Kidney epithelial cell (primary cell): ENCODE data around the gene GHR. TPM values are rescaled to one million over a fixed set of nuclear protein-coding genes. Genes with fewer than 3 reads are reported as not detected.

Source experiments
- DNase-seq: peaks from one replicate; pipeline ENCODE4 v3.0.0-alpha.2; 2010; ENCODE audit warnings: low read depth
- H3K27me3 ChIP-seq: 2 replicates; pipeline ENCODE4 v1.6.0; 2011; ENCODE audit warnings: low read length; ENCODE audit not compliant: control insufficient read depth, insufficient read depth
- H3K36me3 ChIP-seq: 2 replicates; pipeline ENCODE4 v1.5.1; 2011; ENCODE audit warnings: low read length; ENCODE audit not compliant: control insufficient read depth, insufficient read depth
- H3K4me3 ChIP-seq: 2 replicates; pipeline ENCODE4 v1.5.1; 2011; ENCODE audit warnings: low read depth, mild to moderate bottlenecking, control low read depth, low read length
- total RNA-seq: library from RNA; depleted of rRNA; stranded (reverse); fragments of >200 nt; gene quantifications from 2 replicates; pipeline ENCODE4 v1.2.3, GENCODE V29; 2015
- TF ChIP-seq, protein P1 (sequence below): IDR thresholded peaks from 2 replicates; pipeline ENCODE4 v1.5.1; 2011; ENCODE audit warnings: mild to moderate bottlenecking, moderate library complexity, low read length, control low read depth, inconsistent platforms; ENCODE audit not compliant: insufficient read depth, poor library complexity, severe bottlenecking

Gene GHR
- total RNA-seq, 1 donor from 2014 or later: 0.63 TPM

DNA sequence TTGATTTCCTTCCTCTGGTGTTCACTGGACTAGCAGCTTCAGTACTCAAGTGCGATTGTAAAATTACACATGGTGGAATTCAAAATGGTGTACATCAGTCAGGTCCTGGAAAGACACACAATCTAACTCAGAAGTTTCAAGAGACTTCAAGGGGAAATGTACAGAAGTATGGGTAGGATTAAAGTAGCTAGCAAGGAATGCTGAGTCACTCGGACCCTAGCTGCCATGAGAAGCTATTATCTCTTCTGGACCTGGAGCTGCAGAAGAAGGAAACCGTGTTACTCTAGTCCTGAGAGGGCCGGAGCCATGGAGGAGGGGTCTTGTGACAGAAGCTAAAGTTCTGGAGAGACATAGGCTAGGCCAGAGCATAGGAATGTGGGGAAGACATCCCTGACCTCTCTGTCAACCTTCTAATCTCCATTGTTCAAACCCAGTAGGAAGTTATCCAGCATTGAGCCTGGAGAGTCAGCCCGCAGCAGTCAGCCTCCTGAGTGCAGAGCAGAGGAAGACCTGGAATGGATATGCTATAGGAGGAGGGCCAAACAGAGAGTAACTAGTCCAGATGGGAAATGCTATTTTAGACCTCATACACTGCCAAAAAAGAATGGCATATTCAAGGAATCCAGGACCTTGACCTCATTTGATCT lies 84.3 kb downstream of the GHR start:
- Histone ChIP-seq H3K4me3 (no peak overlapping the region), H3K27me3 (no peaks in the 10 kb centered on the region), H3K36me3 (no peaks in the 10 kb centered on the region)
- TF ChIP-seq, protein P1, sequence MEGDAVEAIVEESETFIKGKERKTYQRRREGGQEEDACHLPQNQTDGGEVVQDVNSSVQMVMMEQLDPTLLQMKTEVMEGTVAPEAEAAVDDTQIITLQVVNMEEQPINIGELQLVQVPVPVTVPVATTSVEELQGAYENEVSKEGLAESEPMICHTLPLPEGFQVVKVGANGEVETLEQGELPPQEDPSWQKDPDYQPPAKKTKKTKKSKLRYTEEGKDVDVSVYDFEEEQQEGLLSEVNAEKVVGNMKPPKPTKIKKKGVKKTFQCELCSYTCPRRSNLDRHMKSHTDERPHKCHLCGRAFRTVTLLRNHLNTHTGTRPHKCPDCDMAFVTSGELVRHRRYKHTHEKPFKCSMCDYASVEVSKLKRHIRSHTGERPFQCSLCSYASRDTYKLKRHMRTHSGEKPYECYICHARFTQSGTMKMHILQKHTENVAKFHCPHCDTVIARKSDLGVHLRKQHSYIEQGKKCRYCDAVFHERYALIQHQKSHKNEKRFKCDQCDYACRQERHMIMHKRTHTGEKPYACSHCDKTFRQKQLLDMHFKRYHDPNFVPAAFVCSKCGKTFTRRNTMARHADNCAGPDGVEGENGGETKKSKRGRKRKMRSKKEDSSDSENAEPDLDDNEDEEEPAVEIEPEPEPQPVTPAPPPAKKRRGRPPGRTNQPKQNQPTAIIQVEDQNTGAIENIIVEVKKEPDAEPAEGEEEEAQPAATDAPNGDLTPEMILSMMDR: no peak
- DNase-seq: no peak

DNA sequence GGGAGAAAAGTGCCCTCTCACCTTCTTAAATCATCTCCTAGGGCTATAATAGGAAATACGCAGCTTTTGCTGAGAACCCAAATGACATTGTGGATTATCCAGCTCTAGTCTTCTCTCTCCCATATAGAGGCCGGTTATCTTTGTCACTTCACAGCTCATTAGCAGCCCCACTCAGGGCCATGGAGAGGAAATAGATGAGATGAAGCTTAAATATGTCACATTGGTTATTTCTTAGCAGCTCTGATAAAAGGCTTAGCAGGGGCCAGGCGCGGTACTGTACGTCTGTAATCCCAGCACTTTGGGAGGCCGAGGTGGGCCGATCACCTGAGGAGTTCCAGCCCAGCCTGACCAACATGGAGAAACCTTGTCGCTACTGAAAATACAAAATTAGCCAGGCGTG lies 90.0 kb downstream of the GHR start:
- no peak for DNase-seq
- H3K36me3 ChIP-seq: no peaks in the 10 kb centered on the region
- H3K27me3 ChIP-seq: no peaks in the 10 kb centered on the region
- TF ChIP-seq, protein P1: no peak
- H3K4me3 ChIP-seq: no peak overlapping the region

DNA sequence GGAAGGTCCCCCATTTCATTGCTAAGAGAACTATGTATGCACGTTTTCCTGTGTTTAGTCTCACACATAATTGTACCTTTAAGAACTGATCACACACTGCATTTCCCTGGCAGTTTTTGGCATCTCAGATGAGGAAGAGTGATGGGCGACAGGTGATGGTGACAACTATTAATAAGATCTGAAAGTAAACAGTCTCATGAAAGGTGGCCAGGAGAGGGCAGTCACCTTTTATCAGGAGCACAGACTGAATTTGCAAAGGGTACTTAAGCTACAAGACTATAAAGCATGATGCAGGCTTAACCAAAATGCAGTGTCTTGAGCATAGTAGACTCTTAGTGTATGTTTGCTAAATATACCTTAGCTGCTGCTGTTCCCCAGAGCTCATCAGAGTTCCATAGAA lies 91.5 kb downstream of the GHR start:
- TF ChIP-seq, protein P1: no peak
- no peak for DNase-seq
- no peak overlapping the region for H3K4me3 ChIP-seq
- no peaks in the 10 kb centered on the region for H3K27me3 ChIP-seq
- H3K36me3 ChIP-seq: no peaks in the 10 kb centered on the region

DNA sequence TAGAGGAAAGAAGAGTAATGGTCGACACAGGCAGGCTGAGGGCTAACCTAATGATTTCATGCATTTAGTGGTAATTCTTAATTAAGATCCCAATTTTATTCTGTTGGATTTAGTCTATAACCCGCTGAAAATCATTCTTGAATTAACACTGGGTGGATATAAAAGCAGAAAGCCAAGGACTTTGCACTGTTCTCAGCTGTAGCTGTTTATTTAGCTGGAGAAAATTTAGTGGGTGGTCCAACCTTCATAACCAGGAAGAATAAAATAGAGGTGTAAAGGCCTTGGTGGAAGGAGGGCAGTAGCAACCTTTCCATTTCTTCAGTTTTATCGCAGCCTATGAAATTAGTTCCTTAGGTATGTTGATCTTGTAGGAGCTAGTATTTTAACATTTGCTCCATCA lies 92.3 kb downstream of the GHR start:
- no peak for DNase-seq
- TF ChIP-seq, protein P1: no peak
- Histone ChIP-seq H3K27me3 (no peaks in the 10 kb centered on the region), H3K36me3 (no peaks in the 10 kb centered on the region), H3K4me3 (no peak overlapping the region)

DNA sequence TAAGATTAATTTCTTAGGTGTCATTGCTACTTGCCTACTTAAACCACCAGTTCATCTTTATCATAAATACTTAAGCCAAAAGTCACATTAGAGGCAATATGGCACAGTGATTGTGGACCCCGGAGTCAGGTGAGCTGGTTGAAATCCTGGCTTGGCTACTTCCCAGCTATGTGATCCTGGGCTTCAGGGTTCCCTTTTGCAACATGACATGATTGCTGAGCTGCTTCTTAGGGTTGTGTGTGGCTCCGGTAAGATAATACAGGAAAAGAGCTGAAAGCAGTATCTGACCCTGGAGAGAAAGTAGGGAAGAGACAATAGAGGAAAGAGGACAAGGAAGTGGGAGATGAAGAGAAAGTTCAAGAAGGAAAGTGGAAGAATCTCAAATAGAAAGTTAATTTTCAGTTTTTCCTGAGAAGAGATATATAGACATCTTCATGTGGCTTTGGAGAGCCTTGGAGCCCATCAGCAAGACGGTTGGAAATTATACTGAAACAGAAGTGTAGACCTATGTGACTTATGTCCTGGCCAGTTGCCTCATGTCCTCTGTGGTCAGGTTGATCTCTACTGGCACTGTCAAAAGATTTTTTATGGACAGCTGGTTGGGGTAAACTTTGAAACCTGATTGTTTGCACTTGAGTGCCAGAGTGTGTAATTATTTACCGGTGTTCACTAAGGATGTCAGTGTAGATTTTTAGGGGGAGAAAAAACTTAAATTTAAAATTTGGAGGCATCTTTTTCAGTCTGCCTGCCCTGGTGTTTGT lies 93.2 kb downstream of the GHR start:
- Histone ChIP-seq H3K4me3 (no peak overlapping the region), H3K27me3 (no peaks in the 10 kb centered on the region), H3K36me3 (no peaks in the 10 kb centered on the region)
- DNase-seq: no peak
- TF ChIP-seq, protein P1: no peak
